Measurements from ENCODE around the gene LTBP4.
A peak's percentile ranks its signal among the peaks of the same experiment; 100 is the strongest.

LTBP4 gene

DNA sequence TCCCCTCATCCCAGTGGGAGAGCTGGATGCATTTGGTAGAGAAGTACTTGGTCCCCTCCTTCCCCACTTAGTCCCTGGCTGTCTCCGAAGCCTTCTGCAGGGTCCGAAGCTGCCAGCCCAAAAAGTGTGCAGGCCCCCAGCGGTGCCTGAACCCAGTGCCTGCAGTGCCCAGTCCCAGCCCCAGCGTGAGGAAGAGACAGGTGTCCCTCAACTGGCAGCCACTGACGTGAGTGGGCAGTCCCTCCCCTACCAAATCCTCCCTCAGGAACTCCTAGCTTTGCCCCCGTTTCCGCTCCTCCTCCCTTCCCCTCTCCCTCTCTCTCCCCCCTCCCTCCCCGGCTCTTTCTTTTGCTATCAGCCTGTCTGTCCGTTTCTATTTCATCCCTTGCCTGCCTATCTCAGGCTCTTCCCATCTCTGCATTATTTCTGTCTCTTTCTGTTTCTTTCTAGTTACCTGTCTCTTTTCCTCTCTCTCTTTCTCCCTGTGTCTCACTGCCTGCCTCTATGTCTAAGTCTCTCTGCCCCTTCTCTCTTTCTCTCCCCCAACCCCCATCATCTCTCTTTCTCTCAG lies 1.8 kb upstream of the LTBP4 start (continued):
- TF ChIP-seq YY2 (tag by site-specific recombination; IDR thresholded peaks at IDR 0.05) = no peak
- TF ChIP-seq ZNF404 (tag by site-specific recombination; IDR thresholded peaks at IDR 0.05) = 0 out of 2 replicates have a peak, but pooled peaks have one; percentile 19
- TF ChIP-seq, protein P1, sequence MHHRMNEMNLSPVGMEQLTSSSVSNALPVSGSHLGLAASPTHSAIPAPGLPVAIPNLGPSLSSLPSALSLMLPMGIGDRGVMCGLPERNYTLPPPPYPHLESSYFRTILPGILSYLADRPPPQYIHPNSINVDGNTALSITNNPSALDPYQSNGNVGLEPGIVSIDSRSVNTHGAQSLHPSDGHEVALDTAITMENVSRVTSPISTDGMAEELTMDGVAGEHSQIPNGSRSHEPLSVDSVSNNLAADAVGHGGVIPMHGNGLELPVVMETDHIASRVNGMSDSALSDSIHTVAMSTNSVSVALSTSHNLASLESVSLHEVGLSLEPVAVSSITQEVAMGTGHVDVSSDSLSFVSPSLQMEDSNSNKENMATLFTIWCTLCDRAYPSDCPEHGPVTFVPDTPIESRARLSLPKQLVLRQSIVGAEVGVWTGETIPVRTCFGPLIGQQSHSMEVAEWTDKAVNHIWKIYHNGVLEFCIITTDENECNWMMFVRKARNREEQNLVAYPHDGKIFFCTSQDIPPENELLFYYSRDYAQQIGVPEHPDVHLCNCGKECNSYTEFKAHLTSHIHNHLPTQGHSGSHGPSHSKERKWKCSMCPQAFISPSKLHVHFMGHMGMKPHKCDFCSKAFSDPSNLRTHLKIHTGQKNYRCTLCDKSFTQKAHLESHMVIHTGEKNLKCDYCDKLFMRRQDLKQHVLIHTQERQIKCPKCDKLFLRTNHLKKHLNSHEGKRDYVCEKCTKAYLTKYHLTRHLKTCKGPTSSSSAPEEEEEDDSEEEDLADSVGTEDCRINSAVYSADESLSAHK (tag by site-specific recombination; IDR thresholded peaks at IDR 0.05) = peak; percentile 99
- peak; percentile 91 for TF ChIP-seq ZNF341 (tag by site-specific recombination; IDR thresholded peaks at IDR 0.05; ENCODE audit: low read depth)
- peak; percentile 36; the same call in 1 of the 2 replicates for TF ChIP-seq ZXDB (tag by site-specific recombination; IDR thresholded peaks at IDR 0.05)
- TF ChIP-seq, protein P2, sequence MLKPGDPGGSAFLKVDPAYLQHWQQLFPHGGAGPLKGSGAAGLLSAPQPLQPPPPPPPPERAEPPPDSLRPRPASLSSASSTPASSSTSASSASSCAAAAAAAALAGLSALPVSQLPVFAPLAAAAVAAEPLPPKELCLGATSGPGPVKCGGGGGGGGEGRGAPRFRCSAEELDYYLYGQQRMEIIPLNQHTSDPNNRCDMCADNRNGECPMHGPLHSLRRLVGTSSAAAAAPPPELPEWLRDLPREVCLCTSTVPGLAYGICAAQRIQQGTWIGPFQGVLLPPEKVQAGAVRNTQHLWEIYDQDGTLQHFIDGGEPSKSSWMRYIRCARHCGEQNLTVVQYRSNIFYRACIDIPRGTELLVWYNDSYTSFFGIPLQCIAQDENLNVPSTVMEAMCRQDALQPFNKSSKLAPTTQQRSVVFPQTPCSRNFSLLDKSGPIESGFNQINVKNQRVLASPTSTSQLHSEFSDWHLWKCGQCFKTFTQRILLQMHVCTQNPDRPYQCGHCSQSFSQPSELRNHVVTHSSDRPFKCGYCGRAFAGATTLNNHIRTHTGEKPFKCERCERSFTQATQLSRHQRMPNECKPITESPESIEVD (tag by site-specific recombination; IDR thresholded peaks at IDR 0.05) = no peak
- TF ChIP-seq, protein P3, sequence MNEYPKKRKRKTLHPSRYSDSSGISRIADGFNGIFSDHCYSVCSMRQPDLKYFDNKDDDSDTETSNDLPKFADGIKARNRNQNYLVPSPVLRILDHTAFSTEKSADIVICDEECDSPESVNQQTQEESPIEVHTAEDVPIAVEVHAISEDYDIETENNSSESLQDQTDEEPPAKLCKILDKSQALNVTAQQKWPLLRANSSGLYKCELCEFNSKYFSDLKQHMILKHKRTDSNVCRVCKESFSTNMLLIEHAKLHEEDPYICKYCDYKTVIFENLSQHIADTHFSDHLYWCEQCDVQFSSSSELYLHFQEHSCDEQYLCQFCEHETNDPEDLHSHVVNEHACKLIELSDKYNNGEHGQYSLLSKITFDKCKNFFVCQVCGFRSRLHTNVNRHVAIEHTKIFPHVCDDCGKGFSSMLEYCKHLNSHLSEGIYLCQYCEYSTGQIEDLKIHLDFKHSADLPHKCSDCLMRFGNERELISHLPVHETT (tag by site-specific recombination; IDR thresholded peaks at IDR 0.05) = peak; percentile 58; the same call in 1 of the 2 replicates
- TF ChIP-seq, protein P4, sequence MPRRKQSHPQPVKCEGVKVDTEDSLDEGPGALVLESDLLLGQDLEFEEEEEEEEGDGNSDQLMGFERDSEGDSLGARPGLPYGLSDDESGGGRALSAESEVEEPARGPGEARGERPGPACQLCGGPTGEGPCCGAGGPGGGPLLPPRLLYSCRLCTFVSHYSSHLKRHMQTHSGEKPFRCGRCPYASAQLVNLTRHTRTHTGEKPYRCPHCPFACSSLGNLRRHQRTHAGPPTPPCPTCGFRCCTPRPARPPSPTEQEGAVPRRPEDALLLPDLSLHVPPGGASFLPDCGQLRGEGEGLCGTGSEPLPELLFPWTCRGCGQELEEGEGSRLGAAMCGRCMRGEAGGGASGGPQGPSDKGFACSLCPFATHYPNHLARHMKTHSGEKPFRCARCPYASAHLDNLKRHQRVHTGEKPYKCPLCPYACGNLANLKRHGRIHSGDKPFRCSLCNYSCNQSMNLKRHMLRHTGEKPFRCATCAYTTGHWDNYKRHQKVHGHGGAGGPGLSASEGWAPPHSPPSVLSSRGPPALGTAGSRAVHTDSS (tag by site-specific recombination; IDR thresholded peaks at IDR 0.05) = no peak
- peak; percentile 53 for TF ChIP-seq ZIC2 (tag by site-specific recombination; IDR thresholded peaks at IDR 0.05)
- TF ChIP-seq KLF8 (tag by site-specific recombination; IDR thresholded peaks at IDR 0.05) = peak; percentile 80
- peak; percentile 48; the same call in 1 of the 2 replicates for TF ChIP-seq ZNF76 (tag by site-specific recombination; IDR thresholded peaks at IDR 0.05; ENCODE audit: borderline replicate concordance, low read depth)
- TF ChIP-seq KLF1 (tag by site-specific recombination; IDR thresholded peaks at IDR 0.05) = peak; percentile 71
- TF ChIP-seq, protein P5, sequence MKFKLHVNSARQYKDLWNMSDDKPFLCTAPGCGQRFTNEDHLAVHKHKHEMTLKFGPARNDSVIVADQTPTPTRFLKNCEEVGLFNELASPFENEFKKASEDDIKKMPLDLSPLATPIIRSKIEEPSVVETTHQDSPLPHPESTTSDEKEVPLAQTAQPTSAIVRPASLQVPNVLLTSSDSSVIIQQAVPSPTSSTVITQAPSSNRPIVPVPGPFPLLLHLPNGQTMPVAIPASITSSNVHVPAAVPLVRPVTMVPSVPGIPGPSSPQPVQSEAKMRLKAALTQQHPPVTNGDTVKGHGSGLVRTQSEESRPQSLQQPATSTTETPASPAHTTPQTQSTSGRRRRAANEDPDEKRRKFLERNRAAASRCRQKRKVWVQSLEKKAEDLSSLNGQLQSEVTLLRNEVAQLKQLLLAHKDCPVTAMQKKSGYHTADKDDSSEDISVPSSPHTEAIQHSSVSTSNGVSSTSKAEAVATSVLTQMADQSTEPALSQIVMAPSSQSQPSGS (tag by site-specific recombination; IDR thresholded peaks at IDR 0.05; ENCODE audit: low read depth) = no peak
- TF ChIP-seq ZFHX2 (tag by site-specific recombination; conservative IDR thresholded peaks at IDR 0.05) = peak; percentile 88
- TF ChIP-seq, protein P6, sequence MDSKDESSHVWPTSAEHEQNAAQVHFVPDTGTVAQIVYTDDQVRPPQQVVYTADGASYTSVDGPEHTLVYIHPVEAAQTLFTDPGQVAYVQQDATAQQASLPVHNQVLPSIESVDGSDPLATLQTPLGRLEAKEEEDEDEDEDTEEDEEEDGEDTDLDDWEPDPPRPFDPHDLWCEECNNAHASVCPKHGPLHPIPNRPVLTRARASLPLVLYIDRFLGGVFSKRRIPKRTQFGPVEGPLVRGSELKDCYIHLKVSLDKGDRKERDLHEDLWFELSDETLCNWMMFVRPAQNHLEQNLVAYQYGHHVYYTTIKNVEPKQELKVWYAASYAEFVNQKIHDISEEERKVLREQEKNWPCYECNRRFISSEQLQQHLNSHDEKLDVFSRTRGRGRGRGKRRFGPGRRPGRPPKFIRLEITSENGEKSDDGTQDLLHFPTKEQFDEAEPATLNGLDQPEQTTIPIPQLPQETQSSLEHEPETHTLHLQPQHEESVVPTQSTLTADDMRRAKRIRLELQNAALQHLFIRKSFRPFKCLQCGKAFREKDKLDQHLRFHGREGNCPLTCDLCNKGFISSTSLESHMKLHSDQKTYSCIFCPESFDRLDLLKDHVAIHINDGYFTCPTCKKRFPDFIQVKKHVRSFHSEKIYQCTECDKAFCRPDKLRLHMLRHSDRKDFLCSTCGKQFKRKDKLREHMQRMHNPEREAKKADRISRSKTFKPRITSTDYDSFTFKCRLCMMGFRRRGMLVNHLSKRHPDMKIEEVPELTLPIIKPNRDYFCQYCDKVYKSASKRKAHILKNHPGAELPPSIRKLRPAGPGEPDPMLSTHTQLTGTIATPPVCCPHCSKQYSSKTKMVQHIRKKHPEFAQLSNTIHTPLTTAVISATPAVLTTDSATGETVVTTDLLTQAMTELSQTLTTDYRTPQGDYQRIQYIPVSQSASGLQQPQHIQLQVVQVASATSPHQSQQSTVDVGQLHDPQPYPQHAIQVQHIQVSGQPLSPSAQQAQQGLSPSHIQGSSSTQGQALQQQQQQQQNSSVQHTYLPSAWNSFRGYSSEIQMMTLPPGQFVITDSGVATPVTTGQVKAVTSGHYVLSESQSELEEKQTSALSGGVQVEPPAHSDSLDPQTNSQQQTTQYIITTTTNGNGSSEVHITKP (tag by site-specific recombination; IDR thresholded peaks at IDR 0.05) = peak; percentile 77
- peak; percentile 21 for TF ChIP-seq ZBTB7A (tag by site-specific recombination; IDR thresholded peaks at IDR 0.05; ENCODE audit: low read depth)
- TF ChIP-seq ZBTB17 (tag by site-specific recombination; IDR thresholded peaks at IDR 0.05) = peak; percentile 97
- TF ChIP-seq, protein P7, sequence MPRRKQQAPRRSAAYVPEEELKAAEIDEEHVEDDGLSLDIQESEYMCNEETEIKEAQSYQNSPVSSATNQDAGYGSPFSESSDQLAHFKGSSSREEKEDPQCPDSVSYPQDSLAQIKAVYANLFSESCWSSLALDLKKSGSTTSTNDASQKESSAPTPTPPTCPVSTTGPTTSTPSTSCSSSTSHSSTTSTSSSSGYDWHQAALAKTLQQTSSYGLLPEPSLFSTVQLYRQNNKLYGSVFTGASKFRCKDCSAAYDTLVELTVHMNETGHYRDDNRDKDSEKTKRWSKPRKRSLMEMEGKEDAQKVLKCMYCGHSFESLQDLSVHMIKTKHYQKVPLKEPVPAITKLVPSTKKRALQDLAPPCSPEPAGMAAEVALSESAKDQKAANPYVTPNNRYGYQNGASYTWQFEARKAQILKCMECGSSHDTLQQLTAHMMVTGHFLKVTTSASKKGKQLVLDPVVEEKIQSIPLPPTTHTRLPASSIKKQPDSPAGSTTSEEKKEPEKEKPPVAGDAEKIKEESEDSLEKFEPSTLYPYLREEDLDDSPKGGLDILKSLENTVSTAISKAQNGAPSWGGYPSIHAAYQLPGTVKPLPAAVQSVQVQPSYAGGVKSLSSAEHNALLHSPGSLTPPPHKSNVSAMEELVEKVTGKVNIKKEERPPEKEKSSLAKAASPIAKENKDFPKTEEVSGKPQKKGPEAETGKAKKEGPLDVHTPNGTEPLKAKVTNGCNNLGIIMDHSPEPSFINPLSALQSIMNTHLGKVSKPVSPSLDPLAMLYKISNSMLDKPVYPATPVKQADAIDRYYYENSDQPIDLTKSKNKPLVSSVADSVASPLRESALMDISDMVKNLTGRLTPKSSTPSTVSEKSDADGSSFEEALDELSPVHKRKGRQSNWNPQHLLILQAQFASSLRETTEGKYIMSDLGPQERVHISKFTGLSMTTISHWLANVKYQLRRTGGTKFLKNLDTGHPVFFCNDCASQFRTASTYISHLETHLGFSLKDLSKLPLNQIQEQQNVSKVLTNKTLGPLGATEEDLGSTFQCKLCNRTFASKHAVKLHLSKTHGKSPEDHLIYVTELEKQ (tag by site-specific recombination; IDR thresholded peaks at IDR 0.05; ENCODE audit: borderline replicate concordance) = peak; percentile 81; the same call in 1 of the 2 replicates
- TF ChIP-seq, protein P8, sequence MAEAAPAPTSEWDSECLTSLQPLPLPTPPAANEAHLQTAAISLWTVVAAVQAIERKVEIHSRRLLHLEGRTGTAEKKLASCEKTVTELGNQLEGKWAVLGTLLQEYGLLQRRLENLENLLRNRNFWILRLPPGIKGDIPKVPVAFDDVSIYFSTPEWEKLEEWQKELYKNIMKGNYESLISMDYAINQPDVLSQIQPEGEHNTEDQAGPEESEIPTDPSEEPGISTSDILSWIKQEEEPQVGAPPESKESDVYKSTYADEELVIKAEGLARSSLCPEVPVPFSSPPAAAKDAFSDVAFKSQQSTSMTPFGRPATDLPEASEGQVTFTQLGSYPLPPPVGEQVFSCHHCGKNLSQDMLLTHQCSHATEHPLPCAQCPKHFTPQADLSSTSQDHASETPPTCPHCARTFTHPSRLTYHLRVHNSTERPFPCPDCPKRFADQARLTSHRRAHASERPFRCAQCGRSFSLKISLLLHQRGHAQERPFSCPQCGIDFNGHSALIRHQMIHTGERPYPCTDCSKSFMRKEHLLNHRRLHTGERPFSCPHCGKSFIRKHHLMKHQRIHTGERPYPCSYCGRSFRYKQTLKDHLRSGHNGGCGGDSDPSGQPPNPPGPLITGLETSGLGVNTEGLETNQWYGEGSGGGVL (tag by site-specific recombination; IDR thresholded peaks at IDR 0.05) = peak; percentile 98
